GM12865 (cell line): ENCODE results near the gene ABL2.
"Not testable (repeated sequence)": the region's sequence is repeated elsewhere in the genome, so short reads cannot be mapped to it uniquely, and the experiment has no call there.

Experiments used
- DNase-seq: peaks from one replicate; pipeline ENCODE4 v3.0.0; 2010; ENCODE audit warnings: low read depth
- H3K4me3 ChIP-seq: 2 replicates; pipeline ENCODE4 v1.5.1; 2011; ENCODE audit warnings: mild to moderate bottlenecking, low read depth, low read length, control low read depth
- CTCF ChIP-seq: IDR thresholded peaks from 2 replicates; pipeline ENCODE4 v1.5.1; 2011; ENCODE audit warnings: low read length, control low read depth, low read depth, inconsistent platforms; ENCODE audit not compliant: insufficient read depth; ENCODE audit errors: missing control alignments

ABL2 gene

GRCh38 chr1:179197690-179198297 is 31.7 kb downstream of the ABL2 start:
- TF ChIP-seq CTCF: no peak
- no peak overlapping the region for H3K4me3 ChIP-seq
- no peak for DNase-seq

GRCh38 chr1:179195857-179196256 is 33.6 kb downstream of the ABL2 start:
- not testable (repeated sequence) for H3K4me3 ChIP-seq, DNase-seq

- no peak for TF ChIP-seq CTCF
- no peak for DNase-seq
- no peak overlapping the region for H3K4me3 ChIP-seq
Observed at GRCh38 chr1:179195376-179195775, 34.1 kb downstream of the ABL2 start.

GRCh38 chr1:179194068-179194537 is 35.4 kb downstream of the ABL2 start:
- no peak overlapping the region for H3K4me3 ChIP-seq
- no peak for DNase-seq
- TF ChIP-seq CTCF: no peak

- TF ChIP-seq CTCF: no peak
- DNase-seq: no peak
Observed at GRCh38 chr1:179190861-179191260, 38.6 kb downstream of the ABL2 start.

GRCh38 chr1:179187735-179188471 is 41.6 kb downstream of the ABL2 start:
- no peak for DNase-seq
- no peak for TF ChIP-seq CTCF

More at GRCh38 chr1:179190861-179191260, 38.6 kb downstream of the ABL2 start:
- no peak overlapping the region for H3K4me3 ChIP-seq

GRCh38 chr1:179187043-179187442 is 42.4 kb downstream of the ABL2 start:
- no peak overlapping the region for H3K4me3 ChIP-seq
- TF ChIP-seq CTCF: no peak
- no peak for DNase-seq

More at GRCh38 chr1:179187735-179188471, 41.6 kb downstream of the ABL2 start:
- H3K4me3 ChIP-seq: no peak overlapping the region
